IMR-90 (cell line): ENCODE measurements around the gene DYSF. TPM values are rescaled to one million over a fixed set of nuclear protein-coding genes. Genes with fewer than 3 reads are reported as not detected.

Experiments used
- ATAC-seq: fragments of 200-7000 bp; cut with Tn5 transposase; 2 replicates; pipeline ENCODE4 v1.9.1; 2020; ENCODE audit warnings: low read depth, mild to moderate bottlenecking, moderate library complexity
- BruUV-seq: library from RNA; stranded (reverse); fragments of 400-500 nt; replicated peaks from 2 replicates; lab custom pipeline; 2021; lab: Mats Ljungman, UMichigan
- CTCF ChIA-PET: fragments of 300-600 bp; formaldehyde crosslinking; extraction: SDS; loops from one replicate; lab custom pipeline; 2021; ENCODE audit warnings: antibody characterized with exemption; lab: Yijun Ruan, JAX
- POLR2A ChIA-PET: fragments of 300-600 bp; sonication (Branson Sonifier 250); formaldehyde crosslinking; loops from one replicate; lab custom pipeline; 2022; ENCODE audit warnings: antibody characterized with exemption; ENCODE audit not compliant: unreplicated experiment; lab: Charles Lee
- DNase-seq: peaks from one replicate; pipeline ENCODE4 v3.0.0; 2013
- H2AFZ ChIP-seq: replicated peaks from 2 replicates; pipeline ENCODE3; 2013; ENCODE audit warnings: low read length, mild to moderate bottlenecking; ENCODE audit not compliant: poor library complexity
- H2AK5ac ChIP-seq: 2 replicates; pipeline ENCODE4 v1.6.1; 2013; ENCODE audit warnings: low read depth, low read length, inconsistent platforms
- H2AK9ac ChIP-seq: replicated peaks from 2 replicates; pipeline ENCODE3; 2013; ENCODE audit warnings: mild to moderate bottlenecking, low read depth, low read length, moderate library complexity; ENCODE audit not compliant: poor library complexity
- H2BK120ac ChIP-seq: 2 replicates; pipeline ENCODE4 v1.6.1; 2013; ENCODE audit warnings: low read depth, low read length, inconsistent platforms
- H2BK15ac ChIP-seq: 3 replicates; pipeline ENCODE4 v1.6.1; 2013; ENCODE audit warnings: low read depth, low read length, inconsistent platforms
- H2BK20ac ChIP-seq: 2 replicates; pipeline ENCODE4 v1.6.1; 2013; ENCODE audit warnings: low read depth, mild to moderate bottlenecking, inconsistent platforms, low read length, moderate library complexity
- H2BK5ac ChIP-seq: 2 replicates; pipeline ENCODE4 v1.6.1; 2013; ENCODE audit warnings: mild to moderate bottlenecking, low read depth, low read length, inconsistent platforms; ENCODE audit not compliant: poor library complexity, severe bottlenecking
- H3K14ac ChIP-seq: replicated peaks from 2 replicates; pipeline ENCODE4 v1.6.1; 2013; ENCODE audit warnings: low read depth, low read length, inconsistent platforms
- H3K18ac ChIP-seq: 2 replicates; pipeline ENCODE4 v1.6.1; 2013; ENCODE audit warnings: low read depth, low read length, control low read depth
- H3K23ac ChIP-seq: 2 replicates; pipeline ENCODE4 v1.6.1; 2013; ENCODE audit warnings: low read depth, low read length, inconsistent platforms
- H3K27ac ChIP-seq: 2 replicates; pipeline ENCODE4 v1.5.1; 2013; ENCODE audit warnings: mild to moderate bottlenecking, control low read depth, low read length; ENCODE audit not compliant: insufficient read depth
- H3K27me3 ChIP-seq: 2 replicates; pipeline ENCODE4 v1.6.1; 2013; ENCODE audit warnings: low read length; ENCODE audit not compliant: control insufficient read depth, insufficient read depth
- H3K36me3 ChIP-seq: 2 replicates; pipeline ENCODE4 v1.6.1; 2013; ENCODE audit warnings: low read length, mixed read lengths; ENCODE audit not compliant: control insufficient read depth, insufficient read depth
- H3K4ac ChIP-seq: 2 replicates; pipeline ENCODE4 v1.6.1; 2013; ENCODE audit warnings: low read depth, low read length, inconsistent platforms
- H3K4me1 ChIP-seq: 2 replicates; pipeline ENCODE4 v1.6.1; 2013; ENCODE audit warnings: low read length, mixed read lengths; ENCODE audit not compliant: control insufficient read depth, insufficient read depth
- H3K4me2 ChIP-seq: 2 replicates; pipeline ENCODE4 v1.6.1; 2013; ENCODE audit warnings: low read depth, mild to moderate bottlenecking, control low read depth, low read length, moderate library complexity
- H3K4me3 ChIP-seq: 2 replicates; pipeline ENCODE4 v1.5.1; 2013; ENCODE audit warnings: low read depth, mild to moderate bottlenecking, control low read depth, low read length, moderate library complexity; ENCODE audit not compliant: insufficient read depth
- H3K56ac ChIP-seq: 2 replicates; pipeline ENCODE4 v1.6.1; 2013; ENCODE audit warnings: low read length, inconsistent platforms; ENCODE audit not compliant: insufficient read depth; ENCODE audit errors: extremely low read depth
- H3K79me1 ChIP-seq, 2 experiments: 2 replicates each; pipeline ENCODE4 v1.6.1; 2013; ENCODE audit warnings: low read length in 2 of 2, inconsistent platforms in 1 of 2, low read depth in 1 of 2
- H3K9ac ChIP-seq: 2 replicates; pipeline ENCODE4 v1.6.1; 2013; ENCODE audit warnings: low read depth, low read length, control low read depth
- H3K9me1 ChIP-seq: 2 replicates; pipeline ENCODE4 v1.6.1; 2013; ENCODE audit warnings: low read length, inconsistent platforms; ENCODE audit not compliant: insufficient read depth
- H3K9me3 ChIP-seq: 2 replicates; pipeline ENCODE4 v1.6.1; 2013; ENCODE audit warnings: low read length; ENCODE audit not compliant: control insufficient read depth, insufficient read depth
- H4K20me1 ChIP-seq: 2 replicates; pipeline ENCODE4 v1.6.1; 2013; ENCODE audit warnings: low read length, inconsistent platforms; ENCODE audit not compliant: insufficient read depth
- H4K5ac ChIP-seq: 2 replicates; pipeline ENCODE4 v1.6.1; 2013; ENCODE audit warnings: mild to moderate bottlenecking, low read depth, low read length, control low read depth
- H4K8ac ChIP-seq, 2 experiments: 2 replicates each; pipeline ENCODE4 v1.6.1; 2013; ENCODE audit warnings: low read depth in 2 of 2, low read length in 2 of 2, control low read depth in 1 of 2, inconsistent platforms in 1 of 2
- H4K91ac ChIP-seq: 2 replicates; pipeline ENCODE4 v1.6.1; 2013; ENCODE audit warnings: low read depth, low read length, inconsistent platforms; ENCODE audit not compliant: insufficient read depth
- BHLHE40 ChIP-seq: fragments of 150-350 bp; IDR thresholded peaks from 2 replicates; pipeline ENCODE4 v1.6.1; 2016; ENCODE audit warnings: mild to moderate bottlenecking, low read depth, low read length
- CEBPB ChIP-seq: IDR thresholded peaks from 2 replicates; pipeline ENCODE4 v1.6.1; 2012; ENCODE audit warnings: low read depth, low read length, improper control_type of control experiment
- CHD1 ChIP-seq: IDR thresholded peaks from 2 replicates; pipeline ENCODE4 v1.6.1; 2012; ENCODE audit warnings: low read depth, low read length, improper control_type of control experiment
- ELK1 ChIP-seq: fragments of 150-350 bp; IDR thresholded peaks from 2 replicates; pipeline ENCODE4 v1.6.1; 2016; ENCODE audit warnings: low read depth, mild to moderate bottlenecking, low read length, moderate library complexity, borderline replicate concordance
- FOS ChIP-seq: fragments of 150-350 bp; IDR thresholded peaks from 2 replicates; pipeline ENCODE4 v1.6.1; 2016; ENCODE audit warnings: low read depth, low read length
- MAZ ChIP-seq: IDR thresholded peaks from 2 replicates; pipeline ENCODE4 v1.6.1; 2012; ENCODE audit warnings: low read depth, mild to moderate bottlenecking, low read length, improper control_type of control experiment, moderate library complexity, borderline replicate concordance
- MXI1 ChIP-seq: IDR thresholded peaks from 2 replicates; pipeline ENCODE4 v1.6.1; 2012; ENCODE audit warnings: low read depth, mild to moderate bottlenecking, low read length, moderate library complexity, borderline replicate concordance
- NFE2L2 ChIP-seq: fragments of 150-350 bp; IDR thresholded peaks from 2 replicates; pipeline ENCODE4 v1.6.1; 2016; ENCODE audit warnings: low read depth, mild to moderate bottlenecking, low read length
- RAD21 ChIP-seq: IDR thresholded peaks from 2 replicates; pipeline ENCODE4 v1.6.1; 2012; ENCODE audit warnings: low read length, improper control_type of control experiment
- RCOR1 ChIP-seq: IDR thresholded peaks from 2 replicates; pipeline ENCODE4 v1.6.1; 2012; ENCODE audit warnings: mild to moderate bottlenecking, low read length, improper control_type of control experiment; ENCODE audit not compliant: insufficient replicate concordance
- RFX5 ChIP-seq: IDR thresholded peaks from 2 replicates; pipeline ENCODE4 v1.8.0; 2012; ENCODE audit warnings: low read depth, mild to moderate bottlenecking, low read length, moderate library complexity
- SMC3 ChIP-seq: fragments of 150-350 bp; IDR thresholded peaks from 2 replicates; pipeline ENCODE4 v1.6.1; 2016; ENCODE audit warnings: low read depth, mild to moderate bottlenecking, antibody characterized with exemption, low read length, moderate library complexity
- WGBS, 2 experiments: methylation state at CpG; one replicate each; pipeline versions ENCODE4 v1.1.5 to v1.1.7; 2013; ENCODE audit warnings: missing lambda C conversion rate in 2 of 2; ENCODE audit not compliant: insufficient read length in 1 of 2; ENCODE audit errors: extremely low coverage in 2 of 2; 5-methylcytosine and 5-hydroxymethylcytosine counted together
- dilution Hi-C: fragments of 300-500 bp; cut with HindIII; formaldehyde crosslinking; loops from one replicate; pipeline ENCODE4 v1.14.3; 2018; ENCODE audit warnings: low sequenced_read_pairs; ENCODE audit not compliant: unreplicated experiment
- in situ Hi-C: fragments of 300-500 bp; cut with MboI; formaldehyde crosslinking; loops from 3 replicates; pipeline ENCODE4 v1.14.3; 2019; ENCODE audit warnings: low sequenced_read_pairs, inconsistent platforms, mixed read lengths
- intact Hi-C: fragments of 100-400 bp; cut with micrococcal nuclease; formaldehyde crosslinking; loops from 2 replicates; pipeline ENCODE4 v1.10.0; 2022
- polyA plus RNA-seq, 3 experiments: library from polyadenylated mRNA; depleted of rRNA; stranded (reverse); fragments of >200 nt; gene quantifications; 2 replicates each; pipeline ENCODE4 v1.2.3, GENCODE V29; 2012; ENCODE audit warnings: low replicate concordance in 1 of 3
- total RNA-seq: library from RNA; depleted of rRNA; stranded (reverse); fragments of >200 nt; gene quantifications from 2 replicates; pipeline ENCODE4 v1.2.3, GENCODE V29; 2012
- TF ChIP-seq, protein P1 (sequence below): fragments of 150-350 bp; IDR thresholded peaks from 2 replicates; pipeline ENCODE4 v1.6.1; 2017; ENCODE audit warnings: mild to moderate bottlenecking, antibody characterized with exemption, low read length, low read depth
- TF ChIP-seq, protein P2 (sequence below): conservative IDR thresholded peaks from 2 replicates; pipeline ENCODE4 v1.5.1; 2012; ENCODE audit warnings: mild to moderate bottlenecking, low read depth, low read length, improper control_type of control experiment

DYSF gene
- total and polyA plus RNA-seq, 2 of the 4 experiments (the other 2 are of a cell fraction) = 0.09 to 0.18 TPM

GRCh38 chr2:71693286-71694270 is 240.2 kb downstream of the DYSF start:
- Histone ChIP-seq H2AK9ac (no peak overlapping the region), H3K4me3 (no peak overlapping the region), H2BK15ac (no peak overlapping the region), H2BK20ac (no peak overlapping the region), H2AK5ac (no peak overlapping the region), H3K14ac (no peak overlapping the region), H3K18ac (no peak overlapping the region), H3K9ac (no peak overlapping the region), H4K5ac (no peak overlapping the region), H2BK5ac (no peak overlapping the region), H4K8ac (no peak overlapping the region), H3K23ac (no peak overlapping the region), H3K27me3 (peaks cover 48% of the 10 kb centered on the region), H4K91ac (no peak overlapping the region), H2BK120ac (no peak overlapping the region), H4K20me1 (no peaks in the 10 kb centered on the region), H3K4ac (no peak overlapping the region), H3K9me3 (no peaks in the 10 kb centered on the region), H3K4me1 (no peaks in the 10 kb centered on the region), H3K9me1 (no peaks in the 10 kb centered on the region), H3K36me3 (no peaks in the 10 kb centered on the region), H2AFZ (no peak overlapping the region), H3K56ac (no peak overlapping the region), H3K27ac (no peak overlapping the region), H3K79me1 (no peaks in the 10 kb centered on the region), H3K4me2 (no peak overlapping the region)
- in situ Hi-C loops (no loop called here), dilution Hi-C loops (no loop called here), intact Hi-C loops (no loop called here)
- ChIA-PET POLR2A (no interaction called here), CTCF (no interaction called here)
- ATAC-seq (no peak), DNase-seq (no peak)
- BruUV-seq = no TSS peak
- 81% methylated on average over 3 of the region's 19 CpGs; no CpG with 5 or more reads in 1 of the 2 experiments for WGBS, 2 experiments
- TF ChIP-seq RAD21 = no peak
- TF ChIP-seq BHLHE40 = no peak
- TF ChIP-seq NFE2L2 = no peak
- TF ChIP-seq RFX5 = no peak
- no peak for TF ChIP-seq CHD1
- TF ChIP-seq ELK1 = no peak
- no peak for TF ChIP-seq MAZ
- TF ChIP-seq FOS = no peak
- TF ChIP-seq, protein P1, sequence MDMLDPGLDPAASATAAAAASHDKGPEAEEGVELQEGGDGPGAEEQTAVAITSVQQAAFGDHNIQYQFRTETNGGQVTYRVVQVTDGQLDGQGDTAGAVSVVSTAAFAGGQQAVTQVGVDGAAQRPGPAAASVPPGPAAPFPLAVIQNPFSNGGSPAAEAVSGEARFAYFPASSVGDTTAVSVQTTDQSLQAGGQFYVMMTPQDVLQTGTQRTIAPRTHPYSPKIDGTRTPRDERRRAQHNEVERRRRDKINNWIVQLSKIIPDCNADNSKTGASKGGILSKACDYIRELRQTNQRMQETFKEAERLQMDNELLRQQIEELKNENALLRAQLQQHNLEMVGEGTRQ = no peak
- TF ChIP-seq, protein P2, sequence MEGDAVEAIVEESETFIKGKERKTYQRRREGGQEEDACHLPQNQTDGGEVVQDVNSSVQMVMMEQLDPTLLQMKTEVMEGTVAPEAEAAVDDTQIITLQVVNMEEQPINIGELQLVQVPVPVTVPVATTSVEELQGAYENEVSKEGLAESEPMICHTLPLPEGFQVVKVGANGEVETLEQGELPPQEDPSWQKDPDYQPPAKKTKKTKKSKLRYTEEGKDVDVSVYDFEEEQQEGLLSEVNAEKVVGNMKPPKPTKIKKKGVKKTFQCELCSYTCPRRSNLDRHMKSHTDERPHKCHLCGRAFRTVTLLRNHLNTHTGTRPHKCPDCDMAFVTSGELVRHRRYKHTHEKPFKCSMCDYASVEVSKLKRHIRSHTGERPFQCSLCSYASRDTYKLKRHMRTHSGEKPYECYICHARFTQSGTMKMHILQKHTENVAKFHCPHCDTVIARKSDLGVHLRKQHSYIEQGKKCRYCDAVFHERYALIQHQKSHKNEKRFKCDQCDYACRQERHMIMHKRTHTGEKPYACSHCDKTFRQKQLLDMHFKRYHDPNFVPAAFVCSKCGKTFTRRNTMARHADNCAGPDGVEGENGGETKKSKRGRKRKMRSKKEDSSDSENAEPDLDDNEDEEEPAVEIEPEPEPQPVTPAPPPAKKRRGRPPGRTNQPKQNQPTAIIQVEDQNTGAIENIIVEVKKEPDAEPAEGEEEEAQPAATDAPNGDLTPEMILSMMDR = no peak
- TF ChIP-seq CEBPB = no peak
- TF ChIP-seq SMC3 = no peak
- TF ChIP-seq RCOR1 = no peak
- no peak for TF ChIP-seq MXI1
